HG03280 (cell line): Measurements from ENCODE around the gene COP1.

Experiments used
- ATAC-seq: cut with Tn5 transposase; IDR thresholded peaks from one replicate; pipeline ENCODE4 v1.9.1; 2021; ENCODE audit warnings: mild to moderate bottlenecking, moderate library complexity; ENCODE audit not compliant: unreplicated experiment

The COP1 gene

GRCh38 chr1:175976865-175977642 is 230.0 kb downstream of the COP1 start:
- no peak for ATAC-seq

- no peak for ATAC-seq
Observed at GRCh38 chr1:175969231-175969630, 237.9 kb downstream of the COP1 start.

DNA sequence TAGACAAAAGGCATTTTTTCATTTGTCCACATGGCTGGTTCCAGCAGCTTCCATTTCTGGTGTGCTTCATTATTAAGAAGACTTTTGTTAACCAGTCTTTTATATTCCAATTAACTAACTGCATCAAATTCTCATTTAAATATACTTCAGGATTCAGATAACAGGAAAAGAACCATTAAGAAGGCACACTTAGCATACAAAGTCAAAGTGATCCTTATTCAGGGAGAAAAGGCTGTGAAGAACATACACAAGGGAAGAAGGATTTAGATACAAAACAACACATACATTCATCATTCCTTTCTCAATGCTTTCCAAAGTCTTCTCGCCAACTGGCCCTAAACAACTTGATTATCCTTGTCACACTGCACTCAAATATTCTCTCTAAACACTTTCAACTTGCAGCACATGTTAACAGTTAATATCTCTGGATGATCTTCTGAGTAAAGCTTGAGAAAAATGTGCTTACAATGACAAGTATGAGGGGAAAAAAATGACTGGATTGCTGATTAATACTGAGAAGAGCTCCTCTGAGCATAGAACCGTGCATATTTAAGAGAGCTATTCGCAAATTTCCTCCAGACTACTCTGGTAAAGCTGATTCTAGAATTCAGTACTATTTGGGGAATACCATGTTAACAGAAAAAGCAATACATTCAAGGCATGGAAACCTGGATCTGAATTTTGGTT is 238.5 kb downstream of the COP1 start:
- ATAC-seq: no peak

GRCh38 chr1:175963740-175964139 is 243.3 kb downstream of the COP1 start:
- ATAC-seq: no peak

DNA sequence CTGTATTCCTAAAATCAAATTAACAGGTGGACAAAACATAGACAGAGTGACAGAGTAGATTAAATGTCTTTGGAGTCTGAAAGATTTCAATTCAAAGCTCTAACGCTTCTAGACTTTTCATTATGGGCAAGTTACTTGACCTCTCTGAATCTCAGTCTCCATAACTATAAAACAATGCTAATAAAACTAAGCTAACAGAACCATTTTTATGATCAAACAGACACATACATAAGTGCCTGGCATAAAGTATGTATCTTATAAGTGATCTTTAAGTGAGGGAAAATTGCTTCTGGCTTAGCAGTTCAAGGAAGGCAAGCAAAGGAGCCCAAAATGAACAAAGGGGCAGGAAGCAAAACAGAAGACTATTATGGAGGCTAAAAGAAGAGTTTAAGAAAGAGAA is 246.9 kb downstream of the COP1 start:
- no peak for ATAC-seq

DNA sequence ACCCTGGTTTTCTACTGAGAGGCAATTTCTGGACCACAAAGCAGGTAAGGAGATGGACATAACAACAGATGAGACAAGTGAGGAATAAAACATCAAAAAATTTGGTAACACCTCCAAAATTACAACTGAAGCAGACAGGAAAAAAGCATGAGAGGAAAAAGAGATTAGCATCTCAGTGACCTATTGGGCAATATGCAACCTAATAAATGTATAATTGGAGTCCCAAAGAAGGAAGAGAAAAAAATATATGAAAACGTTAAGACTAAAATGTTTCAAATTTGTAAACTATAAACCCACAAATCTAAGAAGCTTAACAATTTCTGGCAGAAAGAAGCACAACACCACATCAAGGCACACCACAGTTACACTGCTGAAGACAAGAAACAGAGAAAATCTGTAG is 255.5 kb downstream of the COP1 start:
- ATAC-seq: no peak

DNA sequence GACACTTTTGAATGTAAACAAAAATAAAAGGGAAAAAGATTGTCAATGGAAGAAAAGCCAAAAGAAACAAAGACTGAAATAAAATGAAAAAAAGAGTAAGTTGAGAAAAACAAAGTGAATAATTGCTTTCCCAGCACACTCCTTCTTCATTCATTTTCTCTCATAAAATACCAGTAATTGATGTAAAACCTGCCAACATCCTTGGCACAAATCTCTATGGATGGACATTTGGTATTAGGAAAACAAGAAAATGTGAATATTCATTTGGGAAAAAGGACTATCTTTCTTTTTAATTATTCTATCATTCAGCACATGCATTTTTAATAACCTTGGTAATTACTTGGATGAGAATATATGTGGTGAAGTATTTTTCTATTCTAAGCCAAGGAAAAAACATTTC is 259.3 kb downstream of the COP1 start:
- ATAC-seq: no peak

- ATAC-seq: no peak
Observed at GRCh38 chr1:175944591-175944990, 262.5 kb downstream of the COP1 start.

- ATAC-seq: no peak
Observed at GRCh38 chr1:175941164-175941563, 265.9 kb downstream of the COP1 start.

DNA sequence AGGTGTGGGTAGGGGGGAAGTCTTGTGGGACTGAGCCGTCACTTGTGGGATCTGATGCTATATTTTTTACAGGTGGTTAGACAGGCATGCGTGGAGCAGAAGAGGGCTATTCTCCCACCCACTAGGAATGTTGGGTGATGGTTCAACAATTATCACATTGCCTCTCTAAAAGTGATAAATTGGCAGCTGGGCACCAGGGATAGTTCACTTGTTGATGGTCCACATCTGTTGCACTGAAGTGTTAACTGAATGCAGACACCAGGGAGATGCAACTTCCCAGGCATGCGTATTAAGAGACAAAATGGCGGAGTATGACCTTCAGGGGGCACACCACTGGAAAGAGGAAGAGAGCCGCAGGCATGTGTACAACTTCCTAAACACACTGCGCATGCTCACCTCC is 270.4 kb downstream of the COP1 start:
- ATAC-seq: no peak

- no peak for ATAC-seq
Observed at GRCh38 chr1:175935566-175936115, 271.4 kb downstream of the COP1 start.

- no peak for ATAC-seq
Observed at GRCh38 chr1:175935166-175935565, 271.9 kb downstream of the COP1 start.

- no peak for ATAC-seq
Observed at GRCh38 chr1:175933801-175934200, 273.3 kb downstream of the COP1 start.

GRCh38 chr1:175927944-175928343 is 279.1 kb downstream of the COP1 start:
- no peak for ATAC-seq

GRCh38 chr1:175922254-175922881 is 284.7 kb downstream of the COP1 start:
- ATAC-seq: no peak

GRCh38 chr1:175920381-175920780 is 286.7 kb downstream of the COP1 start:
- ATAC-seq: no peak

- no peak for ATAC-seq
Observed at GRCh38 chr1:175919001-175919400, 288.1 kb downstream of the COP1 start.

DNA sequence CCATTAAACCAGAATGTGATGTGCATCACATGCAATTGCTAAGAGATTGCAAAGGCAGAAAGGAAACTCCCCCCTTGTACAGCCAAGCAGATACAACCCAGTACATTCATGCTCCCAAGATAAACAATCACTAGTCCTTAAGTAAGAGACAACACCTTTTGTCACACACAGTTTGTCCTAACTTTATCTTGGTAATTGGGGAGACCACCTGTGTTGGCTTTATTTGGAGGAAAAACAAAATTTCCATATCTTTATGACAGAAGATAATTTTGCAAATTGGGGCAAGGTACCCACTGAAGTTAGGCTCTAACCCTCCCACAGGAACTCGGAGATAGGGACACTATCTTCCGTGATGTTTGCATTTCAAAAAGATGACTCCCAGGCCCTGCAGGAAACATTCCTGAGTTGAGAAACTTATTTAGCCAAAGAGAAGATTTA is 288.7 kb downstream of the COP1 start:
- no peak for ATAC-seq

- ATAC-seq: no peak
Observed at GRCh38 chr1:175914115-175914514, 293.0 kb downstream of the COP1 start.

GRCh38 chr1:175911138-175911537 is 295.9 kb downstream of the COP1 start:
- no peak for ATAC-seq

- no peak for ATAC-seq
Observed at GRCh38 chr1:175906370-175906769, 300.7 kb downstream of the COP1 start.

GRCh38 chr1:175904808-175905207 is 302.3 kb downstream of the COP1 start:
- no peak for ATAC-seq
